Astrocyte of the cerebellum (primary cell): Measurements from ENCODE around the gene FXYD6.
"Not testable (repeated sequence)": the region's sequence is repeated elsewhere in the genome, so short reads cannot be mapped to it uniquely, and the experiment has no call there.

Source experiments
- DNase-seq: peaks from one replicate; pipeline ENCODE4 v3.0.0-alpha.2; 2011; ENCODE audit warnings: low read depth
- H3K4me3 ChIP-seq: 2 replicates; pipeline ENCODE4 v1.5.1; 2011; ENCODE audit warnings: mild to moderate bottlenecking, low read depth, low read length, moderate library complexity
- in situ Hi-C: cut with HindIII; loops from 2 replicates; pipeline ENCODE4 v1.10.0; 2017; ENCODE audit warnings: low sequenced_read_pairs
- TF ChIP-seq, protein P1 (sequence below): IDR thresholded peaks from 2 replicates; pipeline ENCODE4 v1.5.1; 2012; ENCODE audit warnings: low read length, low read depth, moderate library complexity, mild to moderate bottlenecking; ENCODE audit errors: missing control alignments

FXYD6 gene, protein sequence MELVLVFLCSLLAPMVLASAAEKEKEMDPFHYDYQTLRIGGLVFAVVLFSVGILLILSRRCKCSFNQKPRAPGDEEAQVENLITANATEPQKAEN

DNA sequence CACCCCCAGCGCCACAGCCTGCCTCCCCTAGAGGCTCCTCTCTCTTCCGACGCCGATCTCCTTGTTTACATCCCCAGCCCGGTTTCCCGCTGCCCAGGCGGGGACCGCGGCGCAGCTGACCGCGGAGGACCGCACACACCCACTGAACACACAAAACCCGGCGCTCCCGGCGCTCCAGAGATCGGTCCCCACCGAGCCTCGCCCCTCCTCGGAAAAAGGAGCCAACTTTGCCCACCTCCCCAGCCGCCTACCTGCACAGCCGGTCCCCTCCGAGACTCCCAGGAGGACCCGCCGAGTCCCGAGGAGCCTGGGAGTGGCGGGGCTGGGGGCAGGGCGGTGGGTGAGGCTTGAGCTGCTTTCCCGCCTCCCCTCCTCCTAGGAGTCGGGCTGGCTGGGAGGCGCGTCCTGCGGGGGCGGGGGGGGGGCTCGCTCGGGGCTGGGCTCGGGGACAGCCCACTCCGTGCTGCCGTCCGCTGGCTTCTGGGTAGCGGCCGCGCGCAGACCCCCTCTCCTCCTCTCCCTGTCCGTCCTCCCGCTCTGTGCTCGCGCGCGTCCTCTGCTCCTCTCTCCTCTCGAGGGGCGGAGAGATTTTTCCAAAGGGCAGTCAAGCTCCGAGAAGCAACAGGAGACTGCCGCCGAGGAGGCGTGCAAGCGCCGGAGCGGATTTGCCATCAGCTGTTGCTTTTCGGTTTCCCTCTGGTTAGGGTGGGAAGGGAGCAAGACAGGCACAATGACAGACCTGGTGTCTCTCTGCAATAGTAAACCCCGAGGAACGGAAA is at the start of gene FXYD6:
Gene FXYD6, minus strand, starts transcription at position 318 of the 779 bp plus-strand sequence. CDS start 33,882 bp downstream, outside the sequence.
- DNase-seq = no peak
- in situ Hi-C loops = no loop called here
- TF ChIP-seq, protein P1, sequence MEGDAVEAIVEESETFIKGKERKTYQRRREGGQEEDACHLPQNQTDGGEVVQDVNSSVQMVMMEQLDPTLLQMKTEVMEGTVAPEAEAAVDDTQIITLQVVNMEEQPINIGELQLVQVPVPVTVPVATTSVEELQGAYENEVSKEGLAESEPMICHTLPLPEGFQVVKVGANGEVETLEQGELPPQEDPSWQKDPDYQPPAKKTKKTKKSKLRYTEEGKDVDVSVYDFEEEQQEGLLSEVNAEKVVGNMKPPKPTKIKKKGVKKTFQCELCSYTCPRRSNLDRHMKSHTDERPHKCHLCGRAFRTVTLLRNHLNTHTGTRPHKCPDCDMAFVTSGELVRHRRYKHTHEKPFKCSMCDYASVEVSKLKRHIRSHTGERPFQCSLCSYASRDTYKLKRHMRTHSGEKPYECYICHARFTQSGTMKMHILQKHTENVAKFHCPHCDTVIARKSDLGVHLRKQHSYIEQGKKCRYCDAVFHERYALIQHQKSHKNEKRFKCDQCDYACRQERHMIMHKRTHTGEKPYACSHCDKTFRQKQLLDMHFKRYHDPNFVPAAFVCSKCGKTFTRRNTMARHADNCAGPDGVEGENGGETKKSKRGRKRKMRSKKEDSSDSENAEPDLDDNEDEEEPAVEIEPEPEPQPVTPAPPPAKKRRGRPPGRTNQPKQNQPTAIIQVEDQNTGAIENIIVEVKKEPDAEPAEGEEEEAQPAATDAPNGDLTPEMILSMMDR = no peak
- H3K4me3 ChIP-seq = peak within 1 kb of the TSS; percentile 46

DNA sequence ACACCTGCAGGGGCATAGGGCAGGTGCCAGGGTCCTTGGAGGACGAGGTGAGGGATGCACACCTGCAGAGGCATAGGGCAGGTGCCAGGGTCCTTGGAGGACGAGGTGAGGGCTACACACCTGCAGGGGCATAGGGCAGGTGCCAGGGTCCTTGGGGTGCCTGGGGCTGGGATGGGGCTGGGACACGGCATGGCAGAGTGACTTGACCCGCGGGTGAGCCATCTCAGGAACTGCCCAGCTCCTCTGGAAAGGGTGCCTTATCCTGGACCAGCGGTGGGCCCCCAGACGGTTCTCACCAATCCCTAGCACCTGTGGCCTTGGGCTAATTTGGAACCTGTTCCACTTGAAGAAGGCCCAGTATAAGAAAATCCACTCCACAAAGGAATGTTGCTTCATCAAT is 49.7 kb upstream of the FXYD6 start:
- in situ Hi-C loops = loop anchor here (25.0 kb wide), 1 partner anchor 114 kb away; the partner anchor contains the start of gene FXYD2
- not testable (repeated sequence) for DNase-seq, H3K4me3 ChIP-seq

DNA sequence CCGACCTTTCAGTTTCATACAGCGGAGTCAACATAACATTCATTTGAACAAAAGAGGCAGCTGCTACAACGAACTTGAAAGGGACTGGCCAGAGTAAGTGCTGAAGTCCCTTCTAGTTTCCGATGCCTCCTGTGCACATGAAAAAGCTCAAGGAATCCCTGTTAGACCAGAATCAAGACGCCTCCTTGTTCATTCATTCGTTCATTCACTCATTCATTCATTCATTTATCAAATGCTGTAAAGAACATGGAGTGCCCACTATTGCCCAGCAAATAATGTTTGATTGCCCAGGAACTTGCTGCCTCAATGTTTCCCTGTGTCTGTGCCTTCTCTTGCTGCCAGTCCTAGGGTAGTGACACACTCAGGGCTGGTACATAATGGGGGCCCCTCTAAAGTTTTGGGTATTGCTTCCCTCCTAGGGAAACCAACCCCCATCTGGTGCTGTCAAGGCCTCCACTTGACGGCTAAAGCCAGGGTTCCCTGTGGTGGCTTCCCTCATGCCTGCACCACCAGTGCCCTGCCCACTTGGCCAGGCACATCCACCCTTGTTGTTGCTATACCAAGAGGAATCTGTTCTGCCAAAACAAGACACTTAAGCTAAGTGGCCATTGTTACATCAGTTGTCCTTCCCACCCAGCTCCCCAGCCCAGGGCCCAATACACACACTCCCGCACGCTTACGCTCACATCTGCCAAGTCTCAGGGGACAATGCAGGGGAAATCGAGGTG is 48.9 kb upstream of the FXYD6 start:
- no peak for DNase-seq
- in situ Hi-C loops = loop anchor here (25.0 kb wide), 1 partner anchor 113 kb away; the partner anchor contains the start of gene FXYD2
- no peak overlapping the region for H3K4me3 ChIP-seq
- TF ChIP-seq, protein P1 = no peak

DNA sequence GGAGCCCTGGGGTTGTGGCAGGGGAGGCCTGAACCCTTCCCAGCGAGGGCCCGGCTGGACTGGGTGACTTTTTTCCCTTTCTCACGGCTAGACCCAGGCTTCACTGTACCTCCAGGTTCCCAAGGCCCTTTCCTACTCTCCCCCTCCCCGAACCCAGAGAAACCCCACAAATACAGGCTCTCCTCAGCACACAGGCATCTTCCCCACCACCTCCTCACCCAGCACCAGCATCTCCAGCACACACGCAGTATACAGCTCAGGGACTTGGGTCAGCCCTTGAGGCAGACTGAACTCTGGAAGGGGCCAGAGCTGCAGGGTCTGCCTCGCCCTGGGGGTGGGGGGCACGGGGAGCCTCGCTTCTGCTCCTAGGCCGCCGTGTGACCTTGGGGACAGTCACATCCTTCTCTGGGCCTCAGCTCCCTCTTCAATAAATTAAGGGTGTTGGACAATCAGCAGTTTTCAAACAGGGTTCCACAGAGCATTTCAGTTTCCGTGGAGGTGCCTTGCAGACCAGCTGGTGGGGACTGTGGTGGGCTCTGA is 48.2 kb upstream of the FXYD6 start:
- in situ Hi-C loops = loop anchor here (25.0 kb wide), 1 partner anchor 112 kb away; the partner anchor contains the start of gene FXYD2
- TF ChIP-seq, protein P1 = no peak
- DNase-seq = no peak
- H3K4me3 ChIP-seq = no peak overlapping the region

DNA sequence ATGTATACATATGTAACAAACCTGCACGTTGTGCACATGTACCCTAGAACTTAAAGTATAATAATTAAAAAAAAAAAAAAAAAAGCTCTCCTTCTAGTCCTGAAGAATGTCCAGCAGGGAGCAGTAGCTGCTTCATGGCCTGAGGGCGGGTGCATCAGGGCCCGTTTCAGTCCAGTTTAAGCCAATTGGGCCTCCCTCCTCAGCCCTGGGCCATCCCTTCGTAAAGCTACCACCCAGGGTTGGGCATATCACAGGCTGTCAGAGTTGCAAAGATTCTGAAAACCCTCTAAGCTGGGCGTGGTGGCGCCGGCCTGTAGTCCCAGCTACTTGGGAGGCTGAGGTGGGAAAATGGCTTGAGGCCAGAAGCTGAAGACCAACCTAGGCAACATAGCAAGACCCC is 47.3 kb upstream of the FXYD6 start:
- TF ChIP-seq, protein P1 = no peak
- H3K4me3 ChIP-seq = no peak overlapping the region
- no peak for DNase-seq
- in situ Hi-C loops = no loop called here

DNA sequence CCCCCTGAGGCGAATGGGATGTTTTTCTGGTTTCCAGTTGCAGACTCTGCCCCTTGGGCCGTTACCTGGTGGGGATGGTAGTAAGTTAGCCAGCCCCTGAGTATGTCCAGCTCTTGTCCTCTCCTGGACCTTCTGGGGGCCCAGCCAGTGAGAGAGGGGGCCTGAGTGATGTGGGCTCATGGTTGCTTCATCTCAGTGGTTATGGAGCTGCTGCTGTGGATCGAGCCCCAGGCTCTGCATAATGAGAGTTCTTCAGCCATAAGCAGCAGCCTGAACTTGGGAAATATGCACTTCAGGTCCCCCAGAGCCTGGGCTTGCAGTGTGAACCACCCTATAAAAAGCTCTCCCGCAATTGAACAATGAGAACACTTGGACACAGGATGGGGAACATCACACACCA is 46.8 kb upstream of the FXYD6 start:
- TF ChIP-seq, protein P1 = no peak
- DNase-seq = no peak
- no peak overlapping the region for H3K4me3 ChIP-seq
- in situ Hi-C loops = no loop called here

DNA sequence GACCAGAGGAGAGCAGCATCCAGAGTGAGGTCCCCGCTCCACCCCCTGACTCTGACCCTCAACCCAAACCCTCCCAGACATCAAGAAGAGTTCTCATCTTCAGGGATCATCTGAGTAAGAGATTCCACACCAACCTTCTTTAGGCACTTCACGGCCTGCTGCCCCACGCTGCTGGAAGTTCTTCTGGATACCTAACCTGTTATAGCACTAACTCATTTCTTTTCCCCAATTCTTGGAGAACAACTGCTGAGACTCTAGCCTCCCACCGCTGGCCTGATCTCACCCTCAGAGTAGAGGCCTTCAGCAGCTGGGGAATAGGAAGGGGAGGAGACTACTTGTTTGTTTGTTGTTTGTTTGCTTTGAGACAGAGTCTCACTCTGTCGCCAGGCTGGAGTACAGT is 45.4 kb upstream of the FXYD6 start:
- DNase-seq = no peak
- H3K4me3 ChIP-seq = no peak overlapping the region
- TF ChIP-seq, protein P1 = no peak
- in situ Hi-C loops = no loop called here
